Choroid plexus epithelial cell (primary cell): ENCODE results near the gene OR10J1.

Experiments
- DNase-seq: peaks from one replicate; pipeline ENCODE4 v3.0.0-alpha.2; 2010; ENCODE audit warnings: low read depth
- H3K4me3 ChIP-seq: 2 replicates; pipeline ENCODE4 v1.5.1; 2011; ENCODE audit warnings: low read depth, mild to moderate bottlenecking, control low read depth, low read length, moderate library complexity
- CTCF ChIP-seq: conservative IDR thresholded peaks from 2 replicates; pipeline ENCODE4 v1.5.1; 2011; ENCODE audit warnings: low read depth, mild to moderate bottlenecking, control low read depth, inconsistent platforms, low read length, moderate library complexity

Gene OR10J1

DNA sequence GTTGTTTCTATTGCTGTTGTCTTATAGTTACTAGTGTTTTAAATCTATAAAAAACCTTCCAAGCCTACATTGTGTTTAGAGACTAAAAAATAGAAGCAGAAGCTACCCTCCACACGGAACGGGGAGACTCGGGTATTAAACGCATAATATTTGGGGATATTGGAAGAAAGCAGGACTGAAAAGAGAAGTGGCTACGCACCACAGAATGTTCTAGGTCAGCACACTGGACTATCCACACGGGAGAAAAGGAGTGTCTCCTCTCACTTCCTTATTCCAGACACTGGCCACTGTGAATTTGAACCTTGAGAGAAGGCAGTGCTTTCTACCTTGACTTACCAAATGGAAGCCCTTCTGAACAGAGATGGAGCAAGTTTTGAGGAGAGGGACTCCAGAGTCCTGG is 8.5 kb upstream of the OR10J1 start:
- DNase-seq: no peak
- no peak overlapping the region for H3K4me3 ChIP-seq
- TF ChIP-seq CTCF: no peak

DNA sequence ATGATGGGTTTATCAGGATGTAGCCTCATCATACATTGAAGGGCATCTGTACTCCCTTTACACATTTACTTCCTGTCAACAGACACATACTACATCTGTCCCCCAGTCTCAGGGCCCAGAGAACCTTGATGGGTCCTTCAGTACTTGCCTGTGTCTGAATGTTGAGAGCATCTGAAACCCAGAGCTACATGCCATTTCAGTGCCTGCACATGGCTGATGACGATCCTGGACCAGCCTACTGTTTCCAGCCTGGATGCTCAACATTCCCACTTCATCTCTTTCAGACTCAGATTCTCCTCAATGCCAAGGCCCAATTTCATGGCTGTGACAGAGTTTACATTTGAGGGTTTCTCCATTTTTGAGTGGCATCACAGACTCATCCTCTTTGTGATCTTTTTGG is 7.6 kb upstream of the OR10J1 start, which contains the start of gene OR10J4:
TSS of gene OR10J4 (plus strand) at position 301 of the 400 bp plus-strand sequence.
- H3K4me3 ChIP-seq: no peak within 1 kb of the TSS
- no peak for TF ChIP-seq CTCF
- no peak for DNase-seq

- H3K4me3 ChIP-seq: no peak overlapping the region
- TF ChIP-seq CTCF: no peak
- no peak for DNase-seq
Measured at GRCh38 chr1:159436469-159436868, 3.1 kb upstream of the OR10J1 start.

DNA sequence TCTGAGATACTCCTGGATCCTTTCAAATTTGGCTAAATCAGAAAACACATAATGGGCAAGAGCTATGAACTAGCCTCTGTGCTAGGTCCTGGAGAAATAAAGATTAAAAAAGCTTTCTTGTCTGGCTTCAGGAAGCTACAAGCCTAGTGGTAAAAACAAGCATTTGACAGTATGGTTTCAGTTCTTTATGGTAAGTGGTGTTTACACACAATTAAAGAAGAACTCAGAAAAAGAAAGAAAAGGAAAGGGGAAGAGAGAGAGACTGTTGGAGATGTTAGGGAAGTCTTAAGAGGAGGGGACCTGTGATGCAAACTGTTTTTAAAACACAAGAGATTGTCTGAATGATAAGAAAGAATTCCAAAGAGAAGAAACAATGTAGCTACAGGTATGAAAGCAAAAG is 1.8 kb downstream of the OR10J1 start:
- no peak for TF ChIP-seq CTCF
- no peak overlapping the region for H3K4me3 ChIP-seq
- DNase-seq: no peak

GRCh38 chr1:159442428-159442827 is 2.9 kb downstream of the OR10J1 start:
- H3K4me3 ChIP-seq: no peak overlapping the region
- no peak for DNase-seq
- TF ChIP-seq CTCF: no peak

GRCh38 chr1:159443066-159443750 is 3.7 kb downstream of the OR10J1 start:
- TF ChIP-seq CTCF: no peak
- no peak for DNase-seq
- no peak overlapping the region for H3K4me3 ChIP-seq

DNA sequence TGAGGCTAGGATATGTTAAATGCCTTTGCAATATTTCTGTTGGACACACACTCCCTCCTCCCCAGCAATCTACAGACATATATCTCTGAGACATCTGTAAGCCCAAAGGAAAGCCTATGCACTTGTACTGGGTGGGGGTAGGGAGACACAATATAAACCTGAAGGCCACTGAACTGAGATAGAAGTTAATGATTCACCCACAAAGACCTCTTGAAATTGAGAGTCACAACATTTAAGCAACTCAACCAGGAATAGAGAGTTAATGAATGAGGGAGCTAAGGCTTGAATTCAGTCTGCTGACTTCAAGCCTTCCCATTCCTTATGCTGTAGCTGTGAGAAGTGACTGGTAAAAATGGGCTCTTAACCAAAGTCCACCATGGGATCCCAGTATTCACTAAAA is 5.0 kb downstream of the OR10J1 start:
- TF ChIP-seq CTCF: no peak
- no peak overlapping the region for H3K4me3 ChIP-seq
- no peak for DNase-seq
